ENCODE results near the gene DCDC2B.

GRCh38 chr1:32170991-32171390 is 37.9 kb upstream of the DCDC2B start:
- TF ChIP-seq EZH2 (IDR thresholded peaks at IDR 0.05; ENCODE audit: borderline replicate concordance, control insufficient read depth, low read depth, low read length), result no peak
- no peak for TF ChIP-seq CTCF (IDR thresholded peaks at IDR 0.05 in 2 of 3, conservative IDR thresholded peaks at IDR 0.05 in 1 of 3; ENCODE audit: control insufficient read depth in 2 of 3, extremely low read depth in 1 of 3, insufficient read depth in 1 of 3, low read depth in 3 of 3, low read length in 3 of 3)
- no peak for TF ChIP-seq EGR1 (IDR thresholded peaks at IDR 0.05; ENCODE audit: borderline replicate concordance in 1 of 2, low read depth in 2 of 2, low read length in 2 of 2)
- no peak for TF ChIP-seq TBL1XR1 (IDR thresholded peaks at IDR 0.05; ENCODE audit: low read depth, low read length)
- TF ChIP-seq RFX5 (IDR thresholded peaks at IDR 0.05; ENCODE audit: low read depth, low read length), result no peak
- TF ChIP-seq HCFC1 (IDR thresholded peaks at IDR 0.05; ENCODE audit: low read length), result no peak
- no peak for TF ChIP-seq HDGF (IDR thresholded peaks at IDR 0.05)
- no peak for TF ChIP-seq ZZZ3 (IDR thresholded peaks at IDR 0.05; ENCODE audit: control insufficient read depth, insufficient read length, low read depth)
- no peak for TF ChIP-seq BCL3 (IDR thresholded peaks at IDR 0.05; ENCODE audit: borderline replicate concordance, insufficient read depth, low read depth, low read length, poor library complexity, severe bottlenecking)
- TF ChIP-seq SP1 (IDR thresholded peaks at IDR 0.05; ENCODE audit: low read depth, low read length), result no peak

Data from GM12878 (cell line).